GM23248 (cell line): ENCODE measurements around the gene PRKAR1B. TPM values are rescaled to one million over a fixed set of nuclear protein-coding genes. Genes with fewer than 3 reads are reported as not detected.

Source experiments
- DNase-seq: peaks from one replicate; pipeline ENCODE4 v3.0.0-alpha.2; 2015
- H2AFZ ChIP-seq: fragments of 200-600 bp; sonication (generic); 2 replicates; pipeline ENCODE4 v1.6.1; 2016; ENCODE audit warnings: antibody characterized with exemption
- H3F3A ChIP-seq: fragments of 200-600 bp; sonication (generic); 2 replicates; pipeline ENCODE4 v1.6.1; 2016; ENCODE audit warnings: mild to moderate bottlenecking, antibody characterized with exemption, mixed run types; ENCODE audit not compliant: insufficient read depth
- H3K27ac ChIP-seq: fragments of 200-600 bp; sonication (generic); 2 replicates; pipeline ENCODE4 v1.5.1; 2016; ENCODE audit warnings: mild to moderate bottlenecking
- H3K27me3 ChIP-seq: fragments of 200-600 bp; sonication (generic); replicated peaks from 2 replicates; pipeline ENCODE4 v1.6.1; 2016; ENCODE audit warnings: mild to moderate bottlenecking; ENCODE audit not compliant: insufficient read depth
- H3K36me3 ChIP-seq: fragments of 200-600 bp; sonication (generic); 2 replicates; pipeline ENCODE4 v1.6.1; 2016; ENCODE audit warnings: low read depth, mild to moderate bottlenecking
- H3K4me1 ChIP-seq: fragments of 200-600 bp; sonication (generic); 2 replicates; pipeline ENCODE4 v1.6.1; 2016; ENCODE audit warnings: mild to moderate bottlenecking; ENCODE audit not compliant: insufficient read depth
- H3K4me2 ChIP-seq: fragments of 200-600 bp; sonication (generic); one replicate; pipeline ENCODE4 v1.6.1; 2016; ENCODE audit warnings: mild to moderate bottlenecking; ENCODE audit not compliant: unreplicated experiment
- H3K4me3 ChIP-seq: fragments of 200-600 bp; sonication (generic); 2 replicates; pipeline ENCODE4 v1.5.1; 2016; ENCODE audit warnings: mild to moderate bottlenecking
- H3K79me2 ChIP-seq: fragments of 200-600 bp; sonication (generic); 2 replicates; pipeline ENCODE4 v1.6.1; 2016; ENCODE audit warnings: mild to moderate bottlenecking; ENCODE audit not compliant: insufficient read depth
- H3K9ac ChIP-seq: fragments of 200-600 bp; sonication (generic); 2 replicates; pipeline ENCODE4 v1.6.1; 2016; ENCODE audit warnings: mild to moderate bottlenecking
- H3K9me2 ChIP-seq: fragments of 200-600 bp; sonication (generic); 2 replicates; pipeline ENCODE4 v1.6.1; 2016; ENCODE audit warnings: mixed run types, mild to moderate bottlenecking, moderate library complexity; ENCODE audit not compliant: insufficient read depth
- H3K9me3 ChIP-seq: fragments of 200-600 bp; sonication (generic); one replicate; pipeline ENCODE4 v1.6.1; 2017; ENCODE audit warnings: low read depth
- H4K20me1 ChIP-seq: fragments of 200-600 bp; sonication (generic); 2 replicates; pipeline ENCODE4 v1.6.0; 2016; ENCODE audit not compliant: insufficient read depth
- EZH2 ChIP-seq: fragments of 200-600 bp; sonication (generic); IDR thresholded peaks from 2 replicates; pipeline ENCODE4 v1.6.1; 2018; ENCODE audit warnings: antibody characterized with exemption, mild to moderate bottlenecking; ENCODE audit not compliant: insufficient read depth, poor library complexity, severe bottlenecking
- EZH2phosphoT487 ChIP-seq: fragments of 200-600 bp; sonication (generic); IDR thresholded peaks from 2 replicates; pipeline ENCODE4 v1.6.1; 2018; ENCODE audit warnings: antibody characterized with exemption, moderate library complexity, mild to moderate bottlenecking, low read depth; ENCODE audit not compliant: insufficient read depth
- WGBS, 2 experiments: methylation state at CpG; one replicate each; pipeline ENCODE4 v1.1.6; 2015 to 2017; ENCODE audit warnings: low lambda C conversion rate in 2 of 2, low coverage in 1 of 2; ENCODE audit errors: missing lambda C conversion rate in 2 of 2; 5-methylcytosine and 5-hydroxymethylcytosine counted together
- in situ Hi-C: fragments of 300-500 bp; cut with MboI; formaldehyde crosslinking; loops from 2 replicates; pipeline ENCODE4 v1.15.0; 2020
- polyA plus RNA-seq: library from polyadenylated mRNA; unstranded; fragments of >200 nt; fragmentation: Nextera tagmentation; extraction: Ambion mirVana; gene quantifications from 2 replicates; pipeline ENCODE4 v1.2.1, GENCODE V29; 2016
- total RNA-seq: library from RNA; depleted of rRNA; stranded (reverse); fragments of >200 nt; shearing (Covaris generic); gene quantifications from 2 replicates; pipeline ENCODE4 v1.2.3, GENCODE V29; 2014

Gene PRKAR1B
- total and polyA plus RNA-seq, 2 experiments from 2014 or later = 10.2 to 12.9 TPM

GRCh38 chr7:751826-752225, 24.7 kb upstream of the PRKAR1B start:
- in situ Hi-C loops = no loop called here
- no peak for TF ChIP-seq EZH2phosphoT487
- TF ChIP-seq EZH2 = no peak
- Histone ChIP-seq H3K9me2 (no peaks in the 10 kb centered on the region), H3K4me3 (no peak overlapping the region), H3K36me3 (peaks cover 10% of the 10 kb centered on the region; the same call in 1 of the 2 replicates), H3K79me2 (peaks cover 10% of the 10 kb centered on the region; the same call in 1 of the 2 replicates), H3K27ac (no peak overlapping the region), H3K9ac (no peak overlapping the region), H3K9me3 (no peaks in the 10 kb centered on the region), H2AFZ (no peak overlapping the region), H3K4me2 (no peak overlapping the region), H3K4me1 (no peaks in the 10 kb centered on the region), H4K20me1 (no peaks in the 10 kb centered on the region), H3F3A (no peaks in the 10 kb centered on the region), H3K27me3 (no peaks in the 10 kb centered on the region)
- no peak for DNase-seq
- 90 to 91% methylated on average over 15 of the region's 15 CpGs for whole genome bisulfite sequencing, 2 experiments

DNA sequence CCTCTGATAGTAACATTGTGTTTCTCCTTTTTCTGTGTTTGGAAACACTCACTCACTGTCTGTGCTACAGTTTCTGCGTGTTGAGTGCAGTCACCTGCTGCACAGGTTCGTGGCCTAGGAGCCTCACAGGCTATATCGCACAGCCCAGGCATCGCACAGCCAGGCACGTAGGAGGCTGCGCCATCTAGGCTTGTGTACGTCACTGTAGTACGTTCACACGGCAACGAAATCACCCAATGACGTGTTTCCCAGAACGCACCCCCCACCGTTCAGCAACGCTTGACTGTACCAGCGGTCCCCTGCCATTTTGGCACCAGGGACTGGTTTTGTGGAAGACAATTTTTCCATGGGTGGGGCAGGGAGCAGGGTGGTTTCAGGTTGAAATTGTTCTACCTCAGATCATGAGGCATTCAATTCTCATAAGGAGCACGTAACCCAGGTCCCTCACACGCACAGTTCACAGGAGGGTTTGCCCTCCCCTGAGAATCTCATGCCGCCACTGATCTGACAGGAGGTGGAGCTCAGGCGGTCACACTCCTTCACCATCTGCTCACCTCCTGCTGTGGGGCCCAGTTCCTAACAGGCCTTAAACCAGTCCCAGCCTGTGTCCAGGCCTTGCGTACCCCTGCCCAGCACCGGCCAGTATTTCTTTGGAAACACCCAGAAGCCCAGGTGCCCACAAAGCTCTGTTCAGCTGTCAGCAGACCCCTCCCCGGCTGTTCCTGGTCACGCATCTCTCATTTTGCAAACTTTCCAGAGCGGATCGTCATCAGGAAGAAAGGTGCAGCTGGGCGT, 23.2 kb upstream of the PRKAR1B start:
- Histone ChIP-seq H4K20me1 (no peaks in the 10 kb centered on the region), H3K4me3 (no peak overlapping the region), H2AFZ (no peak overlapping the region), H3K27ac (no peak overlapping the region), H3K9ac (no peak overlapping the region), H3K27me3 (no peaks in the 10 kb centered on the region), H3K9me2 (no peaks in the 10 kb centered on the region), H3K4me1 (no peaks in the 10 kb centered on the region), H3K9me3 (no peaks in the 10 kb centered on the region), H3K79me2 (peaks cover 10% of the 10 kb centered on the region; the same call in 1 of the 2 replicates), H3F3A (no peaks in the 10 kb centered on the region), H3K4me2 (no peak overlapping the region), H3K36me3 (peaks cover 6% of the 10 kb centered on the region; the same call in 1 of the 2 replicates)
- 91 to 93% methylated on average over 26 of the region's 26 CpGs for WGBS, 2 experiments
- no peak for TF ChIP-seq EZH2
- no peak for TF ChIP-seq EZH2phosphoT487
- DNase-seq = no peak
- in situ Hi-C loops = no loop called here

DNA sequence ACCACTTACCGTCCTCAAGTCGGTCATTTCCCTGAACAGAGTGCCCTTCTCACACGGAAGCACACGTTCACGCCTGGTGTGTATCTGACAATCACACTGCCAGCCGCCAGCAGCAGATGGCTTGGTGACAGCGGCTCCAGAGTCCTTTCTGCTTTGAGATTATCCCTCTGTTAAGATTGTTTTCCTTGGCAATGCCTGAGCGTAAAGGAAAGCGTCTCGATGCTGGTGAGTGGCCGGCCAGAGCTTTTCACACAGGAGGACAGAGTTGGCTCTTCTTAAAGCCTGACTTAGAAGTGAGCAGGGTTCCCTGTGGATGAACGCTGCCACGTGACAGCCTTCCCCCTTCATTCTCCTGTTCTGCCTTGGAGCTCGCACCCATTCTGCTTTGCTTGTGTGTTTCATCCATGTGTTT, 22.1 kb upstream of the PRKAR1B start:
- no peaks in the 10 kb centered on the region for H4K20me1 ChIP-seq
- 82 to 84% methylated on average over 14 of the region's 14 CpGs for WGBS, 2 experiments
- no peak overlapping the region for H3K27ac ChIP-seq
- TF ChIP-seq EZH2 = no peak
- no peak for TF ChIP-seq EZH2phosphoT487
- no peaks in the 10 kb centered on the region for H3K9me3 ChIP-seq
- peaks cover 10% of the 10 kb centered on the region; the same call in 1 of the 2 replicates for H3K79me2 ChIP-seq
- H3K4me1 ChIP-seq = no peaks in the 10 kb centered on the region
- no peak for DNase-seq
- in situ Hi-C loops = no loop called here
- H2AFZ ChIP-seq = no peak overlapping the region
- H3K9me2 ChIP-seq = no peaks in the 10 kb centered on the region
- H3K4me3 ChIP-seq = no peak overlapping the region
- H3K36me3 ChIP-seq = no peaks in the 10 kb centered on the region; the same call in 1 of the 2 replicates
- no peaks in the 10 kb centered on the region for H3F3A ChIP-seq
- no peak overlapping the region for H3K9ac ChIP-seq
- H3K4me2 ChIP-seq = no peak overlapping the region
- no peaks in the 10 kb centered on the region for H3K27me3 ChIP-seq

GRCh38 chr7:748446-748845, 21.4 kb upstream of the PRKAR1B start:
- no peak for TF ChIP-seq EZH2phosphoT487
- no peak for TF ChIP-seq EZH2
- no peak overlapping the region for H2AFZ ChIP-seq
- H3K4me1 ChIP-seq = no peaks in the 10 kb centered on the region
- no peaks in the 10 kb centered on the region for H3K27me3 ChIP-seq
- H3K36me3 ChIP-seq = no peaks in the 10 kb centered on the region; the same call in 1 of the 2 replicates
- DNase-seq = no peak
- H3K79me2 ChIP-seq = peaks cover 10% of the 10 kb centered on the region; the same call in 1 of the 2 replicates
- WGBS, 2 experiments = 96 to 97% methylated on average over 14 to 15 of the region's 15 CpGs
- no peak overlapping the region for H3K4me3 ChIP-seq
- in situ Hi-C loops = no loop called here
- H3K9me3 ChIP-seq = no peaks in the 10 kb centered on the region
- no peaks in the 10 kb centered on the region for H3F3A ChIP-seq
- H3K4me2 ChIP-seq = no peak overlapping the region
- H3K9me2 ChIP-seq = no peaks in the 10 kb centered on the region
- H3K27ac ChIP-seq = no peak overlapping the region
- H3K9ac ChIP-seq = no peak overlapping the region
- H4K20me1 ChIP-seq = no peaks in the 10 kb centered on the region
